K562 (cell line): ENCODE results near the gene PPP1CB.

ENCODE experiments used
- TAL1 ChIP-seq: fragments of 450-650 bp; IDR thresholded peaks from 2 replicates; pipeline ENCODE4 v1.6.1; 2016; ENCODE audit warnings: mild to moderate bottlenecking
- TF ChIP-seq, protein P1 (sequence below), 2 experiments: fragments of 450-650 bp in 1 of 2; sonication (generic) in 1 of 2; formaldehyde crosslinking in 1 of 2; IDR thresholded peaks in 1 of 2; conservative IDR thresholded peaks in 1 of 2; 2 replicates each; pipeline versions ENCODE4 v1.6.1 to v1.8.1; 2016 to 2023; ENCODE audit warnings: mild to moderate bottlenecking in 2 of 2, moderate library complexity in 2 of 2, inconsistent platforms in 1 of 2, missing genetic modification reagents in 1 of 2

DNA sequence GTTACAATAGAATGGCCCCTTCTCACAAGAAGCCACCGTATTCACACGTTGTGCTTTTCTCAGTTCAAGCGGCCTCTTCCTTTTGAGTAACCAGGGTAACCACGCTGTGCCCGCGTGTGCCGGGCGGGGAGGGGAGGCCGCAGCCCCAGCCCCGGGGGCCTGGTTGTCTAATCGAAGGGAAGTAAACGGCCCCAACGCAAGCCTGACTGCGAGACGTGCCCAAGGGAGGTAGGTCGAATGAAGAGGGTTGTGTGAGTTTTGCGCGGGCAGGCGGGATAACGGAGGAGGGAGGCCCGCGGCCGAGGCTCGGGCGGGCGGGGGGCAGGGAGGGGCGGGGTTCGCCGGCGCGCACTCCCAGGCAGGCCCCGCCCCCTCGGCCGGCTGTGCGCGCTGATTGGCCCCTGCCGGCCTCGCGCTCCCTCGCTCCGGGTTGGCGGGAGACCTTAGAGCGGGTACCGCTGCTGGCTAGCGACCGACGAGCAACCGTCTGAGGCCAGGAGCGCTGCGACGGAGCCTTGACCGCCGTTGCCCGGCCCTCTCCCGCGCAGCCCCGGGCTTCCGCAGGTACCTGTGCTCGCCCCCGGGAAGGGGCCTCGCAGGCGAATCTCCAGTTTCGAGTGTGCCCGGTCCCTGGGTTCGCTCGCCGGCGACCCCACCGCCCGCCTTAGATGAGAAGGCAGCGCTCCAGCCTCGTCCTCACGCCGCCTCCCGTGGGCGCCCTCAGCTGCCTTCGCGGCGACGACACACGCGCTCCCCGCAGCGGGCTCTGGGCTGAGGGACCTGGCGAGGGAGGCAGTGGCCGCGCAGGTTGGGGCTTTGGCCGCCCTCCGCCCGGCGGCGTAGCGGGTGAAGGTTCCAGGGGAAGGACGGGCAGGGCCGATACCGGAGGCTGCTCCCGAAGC lies 59.0 kb downstream of the PPP1CB start, which contains the start of gene SPDYA:
- TF ChIP-seq, protein P1, sequence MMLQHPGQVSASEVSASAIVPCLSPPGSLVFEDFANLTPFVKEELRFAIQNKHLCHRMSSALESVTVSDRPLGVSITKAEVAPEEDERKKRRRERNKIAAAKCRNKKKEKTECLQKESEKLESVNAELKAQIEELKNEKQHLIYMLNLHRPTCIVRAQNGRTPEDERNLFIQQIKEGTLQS (IDR thresholded peaks at IDR 0.05), result no peak
- TF ChIP-seq, protein P1 (CRISPR knock-in tag; conservative IDR thresholded peaks at IDR 0.05), result no peak
- TF ChIP-seq TAL1, result no peak
